Stimulated activated CD4-positive, alpha-beta T cell treated with anti-CD3 and anti-CD28 coated beads, TNF-alpha, amount 100 ng/mL, for 4 hours (primary cell): ENCODE results near the gene MYL6B.
"Not testable (repeated sequence)": the region's sequence is repeated elsewhere in the genome, so short reads cannot be mapped to it uniquely, and the experiment has no call there.

Source experiments
- DNase-seq, 3 experiments: peaks; one replicate each; pipeline ENCODE4 v3.0.0-alpha.2; 2020; ENCODE audit warnings: low read depth in 3 of 3

The MYL6B gene

DNA sequence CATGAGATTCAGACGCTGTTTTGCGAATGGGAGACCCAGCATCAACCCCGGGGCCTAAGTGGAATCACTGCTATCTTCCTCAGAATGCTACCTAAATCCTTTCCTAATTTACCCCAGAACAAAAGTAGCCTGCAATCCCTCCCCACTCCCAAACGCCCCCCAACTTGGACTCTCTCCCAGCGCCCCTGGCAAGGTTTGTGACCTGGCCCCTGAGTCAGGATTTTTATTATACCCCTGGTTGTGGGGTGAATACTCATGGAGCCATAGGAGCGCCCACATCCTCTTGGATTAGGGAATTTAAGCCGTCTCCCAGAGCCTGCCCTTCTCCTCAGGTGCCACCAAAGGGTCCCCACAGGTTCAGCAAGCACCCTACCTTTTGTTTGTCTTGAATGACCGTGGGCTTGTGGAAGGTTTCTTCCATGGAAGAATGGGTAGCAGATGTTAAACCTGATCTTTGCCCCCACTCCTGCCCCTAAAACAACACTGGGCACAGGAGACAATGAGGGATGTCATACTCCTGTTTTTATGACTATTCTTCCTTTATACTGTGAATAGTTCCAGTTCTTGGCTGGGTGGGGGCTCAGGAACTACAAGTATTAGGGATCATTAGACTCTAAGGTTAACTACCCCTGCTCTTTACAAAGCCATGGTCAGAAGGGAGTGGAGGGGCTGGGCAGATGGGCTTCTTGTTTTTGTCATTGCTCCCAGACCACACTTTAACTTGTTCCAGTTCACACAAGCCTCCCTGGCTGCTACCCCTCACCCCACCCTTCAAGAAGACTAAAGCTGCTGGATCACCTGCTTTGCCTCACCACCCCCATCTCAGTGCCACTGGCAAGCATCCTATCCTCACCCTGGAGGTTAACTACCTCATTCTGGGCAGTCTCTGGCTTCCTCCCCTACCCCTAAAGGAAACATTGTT lies 630 bp downstream of the MYL6B start:
- no peak for DNase-seq

GRCh38 chr12:56153678-56154065 lies 1.3 kb downstream of the MYL6B start:
- no peak for DNase-seq

- no peak for DNase-seq
Observed at GRCh38 chr12:56154246-56154771, 1.9 kb downstream of the MYL6B start.

- no peak for DNase-seq
Observed at GRCh38 chr12:56154818-56155217, 2.4 kb downstream of the MYL6B start.

DNA sequence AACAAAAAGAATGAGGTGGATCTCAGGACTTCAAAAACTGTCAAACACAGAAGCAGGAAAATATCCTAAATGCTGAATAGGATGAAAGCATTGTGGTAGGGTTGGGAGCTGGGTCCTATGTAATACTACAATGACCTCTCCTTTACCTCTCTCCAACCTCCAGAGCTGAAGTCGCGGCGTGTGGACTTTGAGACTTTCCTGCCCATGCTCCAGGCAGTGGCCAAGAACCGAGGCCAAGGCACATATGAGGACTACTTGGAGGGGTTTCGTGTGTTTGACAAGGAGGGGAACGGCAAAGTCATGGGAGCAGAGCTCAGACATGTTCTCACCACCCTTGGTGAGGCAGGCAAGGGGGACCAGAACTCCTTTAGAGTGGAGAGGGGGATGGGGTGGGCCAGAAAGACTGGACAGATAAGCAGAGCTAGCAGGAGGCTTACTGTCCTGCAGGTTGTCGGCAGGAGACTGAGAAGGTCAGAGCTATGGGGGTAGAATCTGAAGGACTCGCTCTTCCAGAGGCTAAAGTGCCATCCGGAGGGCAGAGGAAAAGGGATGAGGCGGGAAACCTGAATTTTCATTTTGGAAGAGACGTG lies 3.0 kb downstream of the MYL6B start:
- no peak for DNase-seq

GRCh38 chr12:56156464-56157200 lies 4.2 kb downstream of the MYL6B start:
- not testable (repeated sequence) for DNase-seq

DNA sequence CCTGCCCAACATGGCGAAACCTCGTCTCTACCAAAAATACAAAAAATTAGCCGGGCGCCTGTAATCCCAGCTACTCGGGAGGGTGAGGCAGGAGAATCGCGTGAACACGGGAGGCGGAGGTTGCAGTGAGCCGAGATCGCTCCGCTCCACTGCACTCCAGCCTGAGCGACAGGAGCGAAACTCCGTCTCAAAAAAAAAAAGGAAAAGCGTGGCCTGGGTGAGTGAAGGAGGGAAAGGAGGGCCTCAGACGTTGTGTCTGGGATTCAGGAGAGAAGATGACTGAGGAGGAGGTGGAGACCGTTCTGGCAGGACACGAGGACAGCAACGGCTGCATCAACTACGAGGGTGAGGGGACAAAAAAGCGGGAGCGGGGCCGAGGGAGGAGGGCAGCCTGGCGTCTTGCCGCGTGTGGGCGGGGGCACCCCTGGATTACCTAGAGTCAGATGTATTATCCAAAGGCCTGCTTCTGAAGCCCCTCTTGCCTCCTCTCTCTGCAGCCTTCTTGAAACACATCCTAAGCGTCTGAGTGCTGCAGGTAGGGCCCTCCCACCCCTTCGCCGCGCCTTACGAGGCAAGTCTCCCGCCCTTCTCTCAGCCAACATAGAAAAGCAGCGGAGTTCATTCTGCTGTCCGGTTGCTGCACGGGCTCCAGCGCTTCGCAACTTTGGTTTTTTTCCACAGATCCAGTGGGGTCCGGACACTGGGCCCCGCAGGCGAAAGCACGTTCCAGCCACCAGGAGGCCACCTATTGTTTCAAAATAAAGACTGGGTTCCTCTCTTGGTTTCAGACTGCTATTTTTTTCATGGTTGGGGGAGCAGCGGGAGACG lies 5.0 kb downstream of the MYL6B start:
- peak; percentile 15 to 30 (median 18) for DNase-seq

DNA sequence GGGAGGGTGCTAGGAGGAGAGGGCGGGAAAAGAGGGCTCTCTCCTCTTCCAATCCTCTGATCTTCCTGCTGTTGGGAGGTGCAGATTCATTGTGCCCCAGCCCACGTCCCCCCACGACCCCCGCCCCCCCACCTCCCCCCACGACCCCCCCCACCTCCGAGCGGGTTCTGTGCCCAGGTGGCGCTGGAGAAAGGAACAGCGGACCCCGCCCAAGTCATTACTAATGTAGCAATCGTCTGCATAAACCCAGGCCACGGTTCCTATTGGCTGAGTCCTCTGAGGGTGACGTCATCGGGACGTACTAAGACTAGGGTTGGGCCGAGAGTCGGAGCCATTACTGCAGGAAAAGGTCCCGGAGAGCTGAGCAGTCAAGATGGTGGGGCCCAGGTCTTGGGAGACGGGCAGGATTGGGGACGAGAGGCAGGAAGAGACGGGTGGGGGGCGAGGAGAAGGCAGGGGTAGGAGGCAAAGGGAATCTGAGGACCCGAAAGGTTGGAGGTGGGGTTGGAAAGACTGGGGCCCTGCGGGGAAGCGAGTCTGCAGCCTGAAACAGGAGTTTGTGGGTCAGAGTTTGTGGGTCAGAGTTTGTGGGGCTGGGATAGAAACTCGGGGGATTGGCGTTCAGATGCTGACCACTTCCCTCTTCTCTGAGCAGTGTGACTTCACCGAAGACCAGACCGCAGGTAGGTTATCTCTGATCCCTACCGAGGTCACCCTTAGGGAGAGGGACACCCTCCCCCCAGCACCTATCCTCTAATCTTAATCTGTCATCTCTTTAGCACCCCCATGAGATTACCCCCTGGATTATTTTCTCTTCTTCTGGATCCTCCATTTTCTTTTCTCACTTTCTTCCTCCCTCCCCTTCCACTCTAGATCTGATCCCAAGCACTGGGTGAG lies 5.9 kb downstream of the MYL6B start, which contains the start of gene MYL6:
Gene MYL6, plus strand, starts transcription at position 331 of the 897 bp plus-strand sequence. Its CDS starts 43 bp downstream, at position 374.
- peak; percentile 68 to 90 (median 77) for DNase-seq

DNA sequence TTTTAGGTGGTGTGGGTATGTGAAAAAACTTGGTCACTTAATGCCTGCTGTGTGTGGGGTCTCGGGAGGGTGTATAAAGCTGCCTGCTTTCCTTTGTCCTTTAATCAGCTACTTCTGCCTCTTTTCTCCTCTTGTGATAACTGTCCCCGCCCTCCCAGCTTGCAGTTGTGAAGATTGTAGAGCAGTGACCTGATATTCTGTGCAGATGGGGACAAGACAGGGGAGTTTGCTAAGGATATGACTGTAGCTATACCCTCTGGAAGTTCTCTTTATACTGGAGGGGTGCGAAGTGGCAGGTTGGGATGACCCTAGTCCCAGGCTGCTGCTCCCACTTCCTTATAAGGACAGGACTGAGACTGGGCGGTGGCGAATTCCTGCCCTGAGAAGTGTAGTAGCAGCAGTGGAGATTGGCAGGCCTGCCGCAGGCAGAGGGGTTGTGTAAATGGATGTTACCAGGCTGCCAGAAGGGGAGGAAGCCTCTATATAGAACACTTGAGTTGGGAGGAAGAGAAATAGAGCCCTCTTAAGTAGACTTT lies 6.6 kb downstream of the MYL6B start:
- DNase-seq: peak in 1 of 3 experiments; percentile 28

DNA sequence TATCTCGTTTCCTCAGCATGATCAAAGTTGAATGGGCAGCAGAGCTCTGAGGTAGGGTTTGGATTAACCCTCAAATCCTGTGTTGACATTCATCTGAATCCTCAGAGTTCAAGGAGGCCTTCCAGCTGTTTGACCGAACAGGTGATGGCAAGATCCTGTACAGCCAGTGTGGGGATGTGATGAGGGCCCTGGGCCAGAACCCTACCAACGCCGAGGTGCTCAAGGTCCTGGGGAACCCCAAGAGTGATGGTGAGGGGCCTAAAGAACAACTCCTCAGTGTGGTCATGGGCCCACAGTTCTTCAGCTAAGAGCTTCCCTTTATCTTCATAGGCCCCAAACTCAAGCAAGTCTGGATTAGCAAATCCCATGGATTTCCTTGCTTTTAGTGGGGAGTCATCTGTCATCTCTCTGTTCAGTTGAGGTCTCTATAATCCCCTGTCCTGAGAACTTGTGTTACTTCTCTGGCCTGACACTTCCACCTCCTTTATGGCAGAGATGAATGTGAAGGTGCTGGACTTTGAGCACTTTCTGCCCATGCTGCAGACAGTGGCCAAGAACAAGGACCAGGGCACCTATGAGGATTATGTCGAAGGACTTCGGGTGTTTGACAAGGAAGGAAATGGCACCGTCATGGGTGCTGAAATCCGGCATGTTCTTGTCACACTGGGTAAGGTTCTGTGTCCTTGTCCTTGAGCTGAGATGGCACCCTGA lies 7.2 kb downstream of the MYL6B start:
- DNase-seq: no peak

- DNase-seq: peak; percentile 24 to 27 (median 25)
Observed at GRCh38 chr12:56160193-56160763, 7.9 kb downstream of the MYL6B start.

- no peak for DNase-seq
Observed at GRCh38 chr12:56160894-56161689, 8.7 kb downstream of the MYL6B start.

DNA sequence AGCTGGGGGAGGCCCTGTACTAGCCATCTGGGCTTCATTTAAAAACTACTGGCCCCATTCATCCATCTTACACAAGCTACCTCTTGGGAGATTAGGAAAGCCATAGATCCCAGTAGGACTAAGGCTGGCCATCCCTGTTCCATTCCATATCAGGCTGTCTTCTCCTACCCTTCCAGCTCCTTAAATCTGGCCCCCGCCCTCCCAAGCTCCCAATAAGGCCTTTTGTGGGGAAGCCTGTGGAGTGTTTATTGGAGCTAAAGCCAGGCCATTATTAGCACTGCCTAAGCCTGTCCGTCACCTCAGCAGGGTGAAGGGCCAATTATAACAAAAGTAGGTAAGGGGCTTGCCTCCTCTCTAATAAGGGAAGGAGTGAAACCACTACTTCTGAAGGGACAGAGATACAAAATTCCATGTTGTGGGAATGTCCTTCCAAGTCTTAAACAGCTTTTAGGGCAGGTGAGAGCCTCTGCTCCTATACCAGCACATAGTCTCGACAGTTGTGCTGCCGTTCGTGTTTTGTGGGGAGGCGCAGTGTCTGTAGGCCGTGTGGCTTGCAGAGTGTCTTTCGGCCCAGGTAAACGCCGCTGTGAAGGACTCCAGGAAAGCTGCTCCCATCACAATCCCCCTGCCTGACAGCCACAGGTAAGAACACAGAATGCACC lies 9.4 kb downstream of the MYL6B start:
- DNase-seq: no peak

DNA sequence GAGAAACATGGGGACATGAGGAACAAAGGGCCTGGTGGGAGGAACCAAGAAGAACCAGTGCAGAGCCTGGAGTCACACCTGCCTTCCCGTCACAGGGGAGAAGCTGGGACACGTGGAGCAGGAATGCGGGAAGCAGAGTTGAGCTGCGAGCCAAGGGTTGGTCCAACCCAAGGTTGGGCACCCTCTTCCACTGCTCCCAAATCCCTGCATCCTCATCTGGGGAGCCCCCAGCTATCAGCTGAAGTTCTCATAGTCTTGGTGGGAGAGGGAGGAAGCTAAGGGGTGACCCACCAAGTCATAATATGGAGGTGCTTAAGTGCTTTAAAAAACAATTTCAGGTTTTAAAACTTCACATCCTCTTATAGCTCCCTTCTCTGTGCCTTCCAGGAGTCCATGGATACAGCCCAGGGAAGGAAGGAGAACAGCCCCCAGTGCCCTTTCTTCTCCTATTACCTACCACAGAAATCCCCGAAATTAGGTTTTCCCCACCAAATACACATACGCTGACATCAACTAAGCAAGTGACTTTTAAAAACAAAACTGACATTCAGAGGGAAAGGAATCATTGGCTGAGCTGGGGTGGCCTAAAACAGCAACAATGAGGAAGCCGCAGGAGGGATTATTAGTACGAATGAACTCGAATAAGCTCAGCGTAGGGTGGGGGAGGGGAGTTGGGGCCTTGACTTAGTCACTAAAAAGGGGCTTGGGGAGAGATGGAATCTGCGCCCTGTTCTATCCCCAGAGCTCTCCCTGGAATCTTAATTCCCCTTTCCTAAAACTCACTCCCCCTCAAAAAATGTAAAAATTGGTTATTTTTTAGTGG lies 10.3 kb downstream of the MYL6B start:
- no peak for DNase-seq

DNA sequence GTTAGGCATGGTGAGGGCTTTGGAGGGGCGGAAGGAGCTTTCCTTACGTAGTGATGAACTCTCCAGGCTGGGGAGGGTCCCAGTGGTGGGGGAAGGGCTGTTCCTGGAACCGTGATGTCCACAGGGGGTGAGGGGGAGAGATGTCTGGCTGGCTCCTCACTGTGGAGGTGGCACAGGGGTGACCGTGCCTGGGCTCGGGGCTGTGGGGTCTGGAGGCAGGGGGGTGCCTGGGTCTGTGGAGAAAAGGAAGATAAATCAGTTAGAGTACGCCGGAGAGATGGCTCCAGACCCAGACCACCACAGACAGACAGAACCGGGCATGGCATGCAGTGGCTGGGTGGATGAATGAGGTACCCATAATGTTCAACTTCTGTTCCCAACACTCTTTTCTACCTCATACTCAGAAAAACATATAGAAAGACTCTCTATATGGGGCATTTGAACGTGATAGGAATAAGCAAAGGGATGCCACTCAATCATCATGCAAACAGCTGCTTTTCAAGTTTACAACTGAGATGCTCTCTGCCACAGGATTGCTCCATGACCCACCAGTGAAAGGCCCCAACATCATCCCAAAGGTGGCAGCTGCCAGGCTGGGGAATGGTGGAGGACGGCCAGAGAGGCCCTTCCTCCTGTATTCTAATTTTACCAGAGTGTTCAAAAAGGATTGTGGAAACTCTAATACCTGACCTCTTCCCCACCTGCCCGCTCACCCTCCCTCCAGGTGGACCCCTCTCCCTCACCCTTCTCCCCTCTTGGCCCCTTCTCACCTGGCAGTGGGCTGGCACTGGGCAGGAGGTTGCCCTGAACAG lies 11.4 kb downstream of the MYL6B start:
- no peak for DNase-seq

- no peak for DNase-seq
Observed at GRCh38 chr12:56164345-56164729, 11.9 kb downstream of the MYL6B start.
